ENCODE measurements around the gene ADCY5. TPM values are rescaled to one million over a fixed set of nuclear protein-coding genes. Genes with fewer than 3 reads are reported as not detected.

The ADCY5 gene
- total RNA-seq, 1 donor from 2014 or later = 0.07 TPM

GRCh38 chr3:123289391-123290106, 159.3 kb downstream of the ADCY5 start:
- no peak for DNase-seq (ENCODE audit: low read depth, low spot score)

GRCh38 chr3:123287962-123288302, 161.0 kb downstream of the ADCY5 start:
- no peak for DNase-seq (ENCODE audit: low read depth, low spot score)

DNA sequence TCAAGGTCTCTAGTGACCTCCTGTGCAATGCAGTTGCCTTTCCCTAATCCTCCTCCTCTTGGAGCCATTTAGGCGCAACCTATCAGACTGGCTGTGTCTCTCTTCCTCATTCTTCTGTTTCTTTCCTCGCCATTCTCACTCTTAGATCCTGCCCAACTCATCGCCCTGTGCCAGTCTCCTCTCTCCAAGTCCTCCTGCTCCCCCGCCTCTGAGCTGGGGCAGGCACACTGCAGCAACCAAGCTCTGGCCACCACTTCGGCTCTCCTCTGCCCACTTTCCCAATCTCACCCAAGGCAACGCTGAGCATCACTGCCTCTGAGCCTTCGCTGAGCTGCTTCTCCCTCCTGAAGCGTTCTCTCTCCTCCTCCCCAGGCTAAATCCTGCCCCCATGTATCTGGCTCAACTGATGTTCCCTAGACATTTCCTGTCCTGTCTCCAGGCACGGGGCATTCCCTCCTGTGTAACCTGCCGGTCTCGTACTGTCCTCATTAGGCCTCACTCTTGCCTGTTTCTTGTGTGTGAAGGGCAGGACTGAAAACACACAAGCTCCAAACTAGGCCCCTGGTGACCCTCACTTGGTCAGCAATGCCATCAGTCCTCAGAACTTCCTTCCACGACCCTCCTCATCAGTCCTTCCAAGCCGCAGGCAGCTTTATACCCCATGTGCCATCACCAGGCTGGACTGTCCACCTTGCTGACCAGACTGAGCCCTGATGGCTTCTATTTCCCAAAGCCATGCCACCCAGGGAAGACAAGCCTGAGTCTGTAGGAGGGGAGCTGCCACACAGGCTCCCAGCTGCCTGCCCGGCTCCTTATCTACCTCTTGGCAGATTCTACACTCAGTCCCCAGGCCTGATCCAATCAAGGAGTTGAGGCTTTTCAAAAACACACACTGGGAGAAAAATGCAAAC, 161.6 kb downstream of the ADCY5 start:
- DNase-seq (ENCODE audit: low read depth, low spot score) = no peak

DNA sequence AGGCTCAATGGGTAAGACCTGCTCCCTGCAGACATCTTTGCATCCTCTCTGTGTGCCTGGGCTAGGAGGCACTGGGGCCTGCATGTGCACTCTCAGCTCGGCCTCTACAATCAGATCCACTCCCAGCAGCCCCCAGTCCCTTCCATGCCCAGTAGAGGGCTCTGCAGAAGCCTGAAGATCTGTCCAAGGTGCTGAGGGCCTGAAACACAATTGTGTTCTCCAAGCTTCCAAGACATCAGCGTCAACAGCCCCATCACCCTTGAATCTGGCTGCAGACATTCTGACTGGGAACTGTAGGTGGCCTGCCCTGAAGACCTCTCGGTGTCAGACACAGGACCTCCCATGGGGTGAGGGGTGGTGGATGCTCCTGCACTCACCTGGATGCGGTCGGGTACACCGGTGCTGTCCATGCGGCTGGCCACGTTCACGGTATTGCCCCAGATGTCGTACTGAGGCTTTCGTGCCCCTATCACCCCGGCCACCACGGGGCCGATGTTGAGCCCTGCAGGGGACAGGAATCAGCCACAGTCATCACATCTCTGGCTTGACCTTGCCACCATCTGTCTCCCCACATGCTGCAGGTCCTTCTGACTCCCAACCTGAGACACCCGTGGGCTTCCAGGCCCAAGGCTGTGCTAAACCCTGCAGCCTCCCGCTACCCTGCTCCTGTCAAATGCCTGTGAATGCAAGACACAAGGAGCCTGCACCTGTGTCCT, 162.4 kb downstream of the ADCY5 start:
- DNase-seq (ENCODE audit: low read depth, low spot score) = peak; percentile 33

DNA sequence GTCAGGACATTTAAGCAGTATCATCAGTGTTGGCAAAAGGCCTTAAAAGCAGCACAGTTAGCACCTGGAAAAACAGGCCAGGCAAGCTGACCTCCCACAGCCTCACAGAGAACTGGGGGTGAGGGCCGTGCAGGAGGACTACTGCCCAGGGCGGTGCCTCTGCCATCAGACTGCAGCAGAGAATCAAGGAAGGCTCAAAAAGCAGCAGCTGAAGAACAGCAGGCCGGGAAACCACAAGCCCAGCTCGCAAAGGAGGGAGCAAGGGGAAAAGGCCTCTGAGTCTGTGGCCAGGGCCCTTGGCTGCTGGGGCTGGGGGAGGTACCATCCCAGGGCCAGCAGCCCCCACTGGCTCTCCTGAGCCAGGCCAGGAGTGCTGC, 163.0 kb downstream of the ADCY5 start:
- no peak for DNase-seq (ENCODE audit: low read depth, low spot score)

- DNase-seq (ENCODE audit: low read depth, low spot score) = no peak
Observed at GRCh38 chr3:123285479-123285878, 163.4 kb downstream of the ADCY5 start.

GRCh38 chr3:123285066-123285465, 163.8 kb downstream of the ADCY5 start:
- no peak for DNase-seq (ENCODE audit: low read depth, low spot score)

DNA sequence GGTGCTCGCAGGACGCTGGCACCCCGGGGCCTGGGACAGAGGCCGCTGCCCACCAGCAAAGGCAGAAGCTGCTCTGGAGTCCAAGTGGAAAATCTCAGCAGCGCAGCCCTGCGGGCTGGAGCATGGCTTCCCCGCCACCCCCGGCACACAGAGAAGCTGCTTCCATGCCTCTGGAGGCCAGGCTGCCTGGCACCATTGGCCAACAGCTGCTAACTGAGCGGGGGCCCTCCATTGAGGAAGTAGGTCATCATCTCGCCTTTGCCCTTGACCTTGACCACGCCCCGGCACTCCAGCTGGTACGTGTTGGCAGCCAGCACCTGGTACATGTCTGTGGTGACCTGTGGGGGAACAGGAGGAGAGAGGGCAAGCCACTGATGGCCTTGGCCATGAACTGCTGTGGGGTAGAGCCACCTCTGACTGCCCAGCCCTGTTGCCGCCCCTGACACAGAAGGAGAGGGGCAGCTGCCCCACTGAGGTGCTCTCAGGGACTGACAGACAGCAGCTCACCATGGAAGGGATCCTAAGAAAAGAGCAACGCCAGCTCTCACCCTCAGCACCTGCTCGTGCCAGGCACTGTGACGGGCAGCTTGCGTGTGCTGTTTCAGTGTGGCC, 164.4 kb downstream of the ADCY5 start:
- DNase-seq (ENCODE audit: low read depth, low spot score) = no peak

DNA sequence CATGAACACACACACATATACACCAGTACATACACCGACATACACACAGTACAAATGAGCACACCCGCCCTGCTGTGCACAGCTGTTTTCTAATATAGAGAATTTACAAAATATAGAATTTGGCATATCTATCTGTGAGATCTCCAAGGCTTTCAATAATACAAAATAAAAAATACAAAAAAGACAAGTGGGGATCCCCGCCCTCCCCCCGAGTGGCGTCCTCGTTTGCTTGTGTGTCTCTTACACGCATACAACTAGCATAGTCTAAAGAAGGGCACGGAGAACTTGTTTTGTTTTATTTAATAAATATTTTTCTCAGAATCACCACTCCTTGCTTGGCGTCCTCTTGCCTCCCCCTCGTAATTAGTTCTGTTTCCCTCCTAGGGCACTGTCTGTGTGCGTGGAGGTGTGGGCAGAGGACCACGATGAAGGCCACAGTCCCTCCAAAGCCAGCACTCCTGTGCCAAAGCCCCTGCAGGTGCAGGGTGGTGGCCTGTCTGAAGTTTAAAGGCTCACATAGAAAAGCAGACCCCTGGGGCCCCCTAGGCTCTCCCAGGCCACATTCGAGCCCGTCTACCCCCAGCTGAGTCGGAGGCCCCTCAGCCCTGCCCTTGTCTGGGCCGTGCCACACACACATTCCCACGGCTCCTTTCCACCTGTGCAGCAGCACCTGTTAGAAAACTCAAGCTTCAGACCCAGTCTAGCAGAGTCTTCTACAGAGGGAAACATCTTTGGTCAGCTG, 165.1 kb downstream of the ADCY5 start:
- DNase-seq (ENCODE audit: low read depth, low spot score) = no peak

GRCh38 chr3:123283074-123283473, 165.8 kb downstream of the ADCY5 start:
- no peak for DNase-seq (ENCODE audit: low read depth, low spot score)

GRCh38 chr3:123282461-123282860, 166.4 kb downstream of the ADCY5 start:
- DNase-seq (ENCODE audit: low read depth, low spot score) = no peak

- no peak for DNase-seq (ENCODE audit: low read depth, low spot score)
Observed at GRCh38 chr3:123281929-123282328, 167.0 kb downstream of the ADCY5 start.

DNA sequence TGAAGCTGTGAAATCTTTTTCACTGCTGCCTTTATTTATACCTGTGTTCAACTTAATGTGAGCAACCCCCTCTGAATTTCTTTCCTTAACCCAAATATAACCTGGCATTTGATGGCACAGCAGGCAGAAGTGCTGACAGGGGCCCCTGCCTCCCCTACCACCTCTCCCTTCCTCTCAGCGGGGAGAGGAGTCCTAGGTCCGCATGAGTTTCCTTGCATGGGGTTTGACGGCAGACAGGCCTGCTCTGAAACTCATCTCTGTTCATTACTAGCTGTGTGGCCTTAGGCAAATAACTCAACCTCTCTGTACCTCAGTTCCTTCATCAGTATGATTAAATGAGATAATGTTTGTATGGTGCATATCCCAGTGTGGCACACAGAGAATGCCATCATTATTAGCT, 167.5 kb downstream of the ADCY5 start:
- DNase-seq (ENCODE audit: low read depth, low spot score) = no peak

GRCh38 chr3:123279121-123279520, 169.8 kb downstream of the ADCY5 start:
- DNase-seq (ENCODE audit: low read depth, low spot score) = no peak

DNA sequence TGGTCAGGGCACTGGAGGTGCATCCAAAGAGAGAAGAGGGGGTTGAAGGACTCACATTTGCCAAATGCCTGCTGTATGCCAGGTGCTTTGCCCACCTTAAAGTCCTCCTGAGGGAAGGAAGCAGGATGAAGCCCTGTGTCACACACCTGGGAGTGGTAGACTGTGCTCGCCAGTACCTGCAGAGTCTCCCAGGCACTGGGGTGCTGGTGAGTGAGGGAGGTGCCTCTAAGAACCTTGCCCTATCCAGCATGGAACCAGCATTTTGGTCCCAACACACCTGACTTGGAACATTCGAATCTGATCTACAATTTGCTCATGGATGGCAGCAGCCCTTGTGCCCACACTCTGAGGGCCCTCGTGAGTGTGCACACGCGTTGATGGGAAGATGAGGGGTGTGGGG, 170.4 kb downstream of the ADCY5 start:
- DNase-seq (ENCODE audit: low read depth, low spot score) = no peak

- DNase-seq (ENCODE audit: low read depth, low spot score) = no peak
Observed at GRCh38 chr3:123277106-123277505, 171.8 kb downstream of the ADCY5 start.

DNA sequence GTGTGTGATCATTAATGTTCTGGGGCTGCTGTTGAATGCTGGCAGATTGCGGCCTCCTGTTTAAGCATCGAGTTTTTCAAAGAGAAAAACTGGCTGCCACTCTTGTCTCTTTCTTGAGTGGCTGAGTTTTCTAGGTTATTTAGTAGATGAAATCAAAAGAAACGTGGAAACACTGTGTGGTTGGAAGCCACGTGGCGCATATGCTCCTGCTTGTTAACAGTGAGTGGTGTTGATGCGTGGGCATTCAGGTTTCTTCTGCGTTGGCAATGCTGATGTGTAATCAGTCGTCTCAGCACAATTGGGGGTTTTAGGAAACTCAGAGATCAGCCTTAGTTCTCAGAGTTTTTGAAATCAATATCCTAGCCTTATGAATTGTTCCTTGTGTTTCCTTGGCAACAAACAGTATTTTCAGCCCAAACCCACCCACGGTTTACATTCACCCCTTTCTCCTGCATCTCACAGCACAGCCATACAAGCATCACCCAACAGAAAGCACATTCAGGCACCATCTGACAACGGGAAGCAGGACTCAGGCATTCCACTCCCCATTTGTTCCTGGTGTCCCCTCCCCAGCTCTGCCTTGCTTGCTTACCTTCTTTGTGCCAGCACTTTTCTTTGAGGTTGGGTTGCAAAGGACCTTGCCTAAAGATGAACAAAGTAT, 172.4 kb downstream of the ADCY5 start:
- DNase-seq (ENCODE audit: low read depth, low spot score) = no peak

DNA sequence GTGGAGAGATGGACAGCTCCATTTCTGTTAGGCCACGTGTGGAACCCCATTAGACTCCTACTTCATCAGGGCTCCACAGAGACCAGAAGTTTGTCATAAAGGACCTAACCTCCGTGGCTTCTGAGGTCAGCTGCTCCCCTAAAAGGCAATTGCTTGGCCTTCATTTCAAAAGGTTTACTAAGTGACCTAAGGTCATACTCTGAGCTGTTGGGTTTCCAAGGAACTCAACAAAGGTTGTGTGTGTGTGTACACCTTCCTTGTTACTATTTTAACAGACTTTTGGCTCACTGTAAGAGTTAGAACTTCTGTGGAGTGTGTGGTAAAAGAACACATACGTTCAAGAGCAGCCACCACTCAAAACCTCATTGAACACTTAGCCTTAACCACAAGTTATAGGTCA, 173.2 kb downstream of the ADCY5 start:
- no peak for DNase-seq (ENCODE audit: low read depth, low spot score)

DNA sequence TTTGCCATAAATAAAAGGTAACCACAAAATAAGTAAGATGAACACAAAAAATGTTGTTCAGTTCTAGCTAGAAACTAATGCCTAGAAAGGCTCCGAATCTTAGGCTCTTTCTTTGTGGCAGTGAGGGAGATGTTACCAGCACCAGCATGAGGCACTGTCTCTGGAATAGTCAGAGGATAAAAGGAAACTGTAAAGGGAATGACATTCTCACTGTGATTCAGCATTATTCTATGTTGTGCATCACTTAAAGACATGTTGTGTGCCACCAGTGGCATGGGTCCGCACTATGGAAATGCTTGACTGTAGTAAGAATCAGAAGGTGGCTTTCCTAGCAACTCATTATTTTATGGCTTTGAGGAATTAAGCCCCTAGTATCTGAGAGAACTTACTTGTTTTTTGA, 176.3 kb downstream of the ADCY5 start:
- no peak for DNase-seq (ENCODE audit: low read depth, low spot score)

DNA sequence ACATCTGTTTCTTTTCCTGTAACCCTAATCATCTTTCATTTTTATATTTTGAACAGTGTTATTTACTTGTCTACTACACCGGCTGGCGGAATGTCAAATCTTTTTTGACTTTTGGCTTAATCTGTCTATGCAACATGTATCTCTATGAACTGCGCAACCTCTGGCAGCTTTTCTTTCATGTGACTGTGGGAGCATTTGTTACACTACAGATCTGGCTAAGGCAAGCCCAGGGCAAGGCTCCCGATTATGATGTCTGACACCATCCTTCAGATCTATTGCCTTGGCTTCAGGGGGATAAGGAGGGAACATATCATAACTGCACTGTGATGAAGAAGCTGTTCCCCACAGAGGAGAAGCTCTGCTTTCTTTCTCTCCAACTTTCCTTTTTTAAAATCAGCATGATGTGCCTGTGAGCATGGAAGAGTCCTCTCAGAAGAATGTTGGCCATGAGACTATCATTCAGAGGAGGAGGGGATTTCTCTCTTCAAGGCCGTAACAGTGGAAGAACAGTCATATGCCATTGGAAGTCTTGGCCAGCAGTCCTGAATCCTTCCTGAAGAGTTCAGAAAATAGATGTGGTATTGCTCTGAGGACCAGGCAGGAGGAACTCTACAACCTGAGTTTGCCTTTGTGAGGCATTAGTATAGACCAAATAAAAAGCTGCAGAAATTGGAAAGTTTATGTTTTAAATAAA, 177.3 kb downstream of the ADCY5 start:
- DNase-seq (ENCODE audit: low read depth, low spot score) = no peak
